ENCODE results near the gene AADAC.
"Not testable (repeated sequence)": the region's sequence is repeated elsewhere in the genome, so short reads cannot be mapped to it uniquely, and the experiment has no call there.

The AADAC gene, protein sequence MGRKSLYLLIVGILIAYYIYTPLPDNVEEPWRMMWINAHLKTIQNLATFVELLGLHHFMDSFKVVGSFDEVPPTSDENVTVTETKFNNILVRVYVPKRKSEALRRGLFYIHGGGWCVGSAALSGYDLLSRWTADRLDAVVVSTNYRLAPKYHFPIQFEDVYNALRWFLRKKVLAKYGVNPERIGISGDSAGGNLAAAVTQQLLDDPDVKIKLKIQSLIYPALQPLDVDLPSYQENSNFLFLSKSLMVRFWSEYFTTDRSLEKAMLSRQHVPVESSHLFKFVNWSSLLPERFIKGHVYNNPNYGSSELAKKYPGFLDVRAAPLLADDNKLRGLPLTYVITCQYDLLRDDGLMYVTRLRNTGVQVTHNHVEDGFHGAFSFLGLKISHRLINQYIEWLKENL

DNA sequence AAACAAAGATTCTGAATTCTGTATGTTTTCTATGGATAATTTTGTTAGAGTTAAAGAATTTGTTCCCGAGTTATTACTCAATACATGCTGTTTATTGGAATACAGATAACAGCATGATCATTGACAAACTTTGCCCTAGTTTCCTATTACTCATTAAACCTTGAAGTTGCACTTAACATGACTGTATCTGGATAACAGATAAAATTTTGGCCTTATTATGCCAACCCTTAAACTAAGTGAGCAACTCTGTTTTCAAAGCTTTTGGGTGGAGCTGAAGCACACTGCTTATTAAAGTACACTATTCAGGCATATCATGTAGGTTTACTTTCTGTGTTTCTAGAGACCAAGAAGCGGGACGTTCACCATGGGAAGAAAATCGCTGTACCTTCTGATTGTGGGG lies at the start of gene AADAC:
Gene AADAC (plus strand): TSS at position 318 of the 400 bp plus-strand sequence. CDS start 47 bp downstream, at position 365.
- no peak for DNase-seq (ENCODE audit: low spot score)

DNA sequence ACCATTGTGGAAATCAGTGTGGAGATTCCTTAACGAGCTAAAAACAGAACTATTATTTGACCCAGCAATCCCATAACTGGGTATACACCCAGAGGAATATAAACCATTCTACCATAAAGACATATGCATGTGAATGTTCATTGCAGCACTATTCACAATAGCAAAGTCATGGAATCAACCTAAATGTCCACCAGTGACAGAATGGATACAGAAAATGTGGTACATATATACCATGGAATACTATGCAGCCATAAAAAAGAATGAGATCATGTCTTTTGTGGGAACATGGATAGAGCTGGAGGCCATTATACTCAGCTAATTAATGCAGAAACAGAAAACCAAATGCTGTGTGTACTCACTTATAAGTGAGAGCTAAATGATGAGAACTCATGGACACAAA lies 49.2 kb upstream of the AADAC start:
- DNase-seq (ENCODE audit: low spot score) = not testable (repeated sequence)

DNA sequence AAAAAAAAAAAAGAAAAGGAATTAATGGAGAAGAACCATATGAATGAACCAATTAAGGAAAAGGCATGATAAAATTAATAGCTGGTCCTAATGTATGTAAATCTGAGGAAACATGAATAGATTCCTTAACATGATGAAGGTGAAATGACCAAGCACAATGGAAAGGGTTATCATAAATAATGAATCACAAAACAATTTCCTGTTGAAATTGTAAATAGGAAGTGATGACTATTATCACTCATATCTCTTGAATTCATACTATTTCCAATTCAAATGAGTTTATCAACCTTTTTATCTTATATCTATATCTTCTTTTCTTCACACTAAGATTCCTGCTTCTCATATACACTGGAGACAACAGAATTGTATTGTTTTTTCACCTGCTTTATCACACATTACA lies 48.2 kb upstream of the AADAC start:
- no peak for DNase-seq (ENCODE audit: low spot score)

DNA sequence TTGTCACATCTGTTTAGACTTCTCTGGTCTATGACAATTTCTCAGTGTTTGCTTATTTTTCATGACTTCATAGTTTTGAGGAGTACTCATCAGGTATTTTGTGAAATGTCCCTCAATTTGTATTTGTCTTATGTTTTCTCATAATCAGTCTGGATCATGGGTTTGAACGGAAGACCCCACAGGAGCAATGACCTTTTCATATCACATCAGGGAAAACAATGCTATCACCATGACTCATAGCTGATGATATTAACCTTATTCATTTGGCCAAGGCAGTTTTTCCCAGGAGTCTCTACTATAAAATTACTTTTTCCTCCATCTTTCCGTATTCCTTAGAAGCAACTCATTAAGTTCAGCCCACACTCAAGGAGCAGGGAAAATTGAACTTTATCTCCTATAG lies 47.5 kb upstream of the AADAC start:
- no peak for DNase-seq (ENCODE audit: low spot score)

DNA sequence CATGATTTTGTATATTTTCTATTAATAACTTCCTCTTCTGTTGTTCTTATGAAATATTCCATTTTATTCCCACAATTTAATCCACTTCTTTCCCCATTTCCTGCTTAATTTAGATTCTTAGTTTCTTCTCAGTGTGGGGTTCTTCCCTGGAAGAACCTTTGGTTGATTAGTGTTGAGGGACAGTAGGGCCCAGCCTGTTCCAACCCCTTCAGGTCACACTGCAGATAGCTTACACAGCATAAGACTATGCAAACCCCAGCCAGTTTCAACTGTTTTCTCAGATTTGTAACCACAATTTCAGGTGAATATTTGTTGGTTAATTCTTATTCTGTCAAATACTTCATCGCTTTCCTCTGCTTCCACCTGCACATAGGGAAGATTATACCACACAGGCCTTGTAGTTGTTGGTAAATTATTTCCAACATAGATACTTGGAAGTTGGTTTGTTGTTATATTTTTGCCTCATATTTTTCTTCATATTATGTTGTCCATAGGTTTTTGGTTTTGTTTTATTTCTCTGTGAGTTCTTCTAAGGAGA lies 45.5 kb upstream of the AADAC start:
- no peak for DNase-seq (ENCODE audit: low spot score)

DNA sequence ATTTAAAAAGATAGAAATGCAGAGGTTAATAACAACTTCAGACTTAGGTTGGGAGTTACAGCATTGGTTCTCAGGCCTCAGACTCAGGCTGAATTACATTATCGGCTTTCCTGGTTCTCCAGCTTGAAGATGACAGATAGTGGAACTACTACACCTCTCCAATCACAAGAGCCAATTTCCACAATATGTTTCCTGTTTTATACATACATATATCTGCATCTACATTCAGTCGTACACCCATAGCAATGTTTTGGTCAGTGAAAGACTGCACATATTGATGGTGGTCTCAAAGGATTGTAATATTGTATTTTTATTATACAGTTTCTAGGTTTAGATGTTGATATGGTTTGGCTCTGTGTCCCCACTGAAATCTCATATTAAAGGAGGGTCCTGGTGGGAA lies 44.7 kb upstream of the AADAC start:
- DNase-seq (ENCODE audit: low spot score) = no peak

DNA sequence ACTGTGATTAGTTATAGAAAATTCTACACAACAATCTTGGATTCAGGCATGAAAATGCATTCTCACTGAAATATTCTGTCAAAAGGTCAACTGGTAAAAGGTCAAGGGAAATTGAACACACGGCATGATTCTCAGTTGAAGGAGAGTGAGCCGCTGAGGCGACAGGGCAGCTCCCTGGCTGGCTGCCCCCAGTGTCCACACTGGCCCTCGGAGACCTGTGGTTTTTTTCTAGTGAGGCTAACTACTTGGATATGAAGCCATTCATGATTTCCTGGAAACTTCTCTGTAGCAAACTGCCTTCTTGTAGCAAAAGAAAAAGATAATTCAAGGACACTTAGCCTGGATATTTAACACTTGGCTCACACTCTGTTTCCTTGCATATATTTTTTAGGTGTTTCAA lies 43.0 kb upstream of the AADAC start:
- DNase-seq (ENCODE audit: low spot score) = no peak

DNA sequence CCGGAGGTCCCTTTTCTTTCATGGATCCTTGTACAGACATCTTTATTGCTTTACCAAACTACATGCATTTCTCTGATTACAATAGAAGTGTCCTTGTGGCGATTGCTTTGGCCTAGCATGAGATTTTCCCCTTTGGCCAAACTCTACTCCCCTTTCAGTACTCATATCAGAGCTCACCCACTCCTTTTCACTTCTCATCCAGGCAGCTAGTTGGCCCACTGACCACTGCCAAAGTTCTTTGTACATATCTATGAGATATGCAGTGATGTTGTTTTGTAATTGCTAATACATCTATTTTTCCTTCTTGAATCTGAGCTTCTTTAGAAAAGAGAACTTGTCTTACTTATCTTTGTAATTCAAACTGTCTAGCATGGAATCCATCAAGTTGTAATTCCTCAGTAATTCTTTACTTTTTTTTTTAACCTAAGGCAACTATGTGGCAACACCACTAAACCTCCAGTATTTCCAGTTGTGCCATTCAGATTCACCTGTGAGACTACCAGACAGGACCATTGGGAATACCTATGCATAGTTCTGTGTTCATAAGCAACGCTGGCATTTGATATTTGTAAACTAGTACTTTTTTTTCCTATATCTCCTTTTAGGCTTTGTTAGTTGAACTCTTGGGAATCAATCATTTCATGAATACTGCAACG lies 41.0 kb upstream of the AADAC start:
- no peak for DNase-seq (ENCODE audit: low spot score)

DNA sequence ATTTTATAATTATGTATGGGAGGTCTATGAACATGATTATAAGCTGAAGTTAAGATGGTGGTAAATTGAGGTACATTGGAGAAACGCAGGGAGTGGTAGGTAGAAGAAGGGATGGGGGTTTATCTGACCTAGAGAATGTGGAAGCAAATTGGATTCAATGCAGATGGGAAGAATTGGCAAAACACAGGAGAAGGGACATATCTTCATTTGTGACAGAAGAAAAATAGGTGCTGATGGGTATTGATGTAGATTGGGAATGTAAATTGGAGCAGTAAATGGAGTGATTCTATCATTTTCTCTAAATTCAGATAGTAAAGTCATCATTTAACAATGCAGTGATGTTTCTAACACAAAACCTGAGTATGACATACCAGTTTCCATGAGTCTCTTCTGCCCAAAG lies 39.7 kb upstream of the AADAC start:
- no peak for DNase-seq (ENCODE audit: low spot score)

DNA sequence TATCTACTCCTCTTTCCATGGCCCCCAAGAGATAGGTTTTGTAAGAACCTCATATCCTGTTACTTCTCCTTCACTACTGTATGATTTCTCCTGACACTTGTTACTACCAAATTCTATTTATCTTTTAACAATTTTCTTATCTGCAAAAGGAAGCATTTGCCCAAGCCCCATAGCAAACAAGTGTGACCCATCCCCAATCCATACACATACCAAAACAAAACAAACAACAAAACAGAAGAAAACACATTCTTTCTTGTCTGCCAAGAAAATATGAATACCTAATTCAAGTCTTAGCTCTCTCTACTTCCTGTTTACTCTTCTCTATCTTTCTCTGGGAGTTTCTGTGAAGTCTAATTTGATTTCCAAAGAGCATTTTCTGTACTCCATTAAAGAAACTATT lies 39.0 kb upstream of the AADAC start:
- no peak for DNase-seq (ENCODE audit: low spot score)

DNA sequence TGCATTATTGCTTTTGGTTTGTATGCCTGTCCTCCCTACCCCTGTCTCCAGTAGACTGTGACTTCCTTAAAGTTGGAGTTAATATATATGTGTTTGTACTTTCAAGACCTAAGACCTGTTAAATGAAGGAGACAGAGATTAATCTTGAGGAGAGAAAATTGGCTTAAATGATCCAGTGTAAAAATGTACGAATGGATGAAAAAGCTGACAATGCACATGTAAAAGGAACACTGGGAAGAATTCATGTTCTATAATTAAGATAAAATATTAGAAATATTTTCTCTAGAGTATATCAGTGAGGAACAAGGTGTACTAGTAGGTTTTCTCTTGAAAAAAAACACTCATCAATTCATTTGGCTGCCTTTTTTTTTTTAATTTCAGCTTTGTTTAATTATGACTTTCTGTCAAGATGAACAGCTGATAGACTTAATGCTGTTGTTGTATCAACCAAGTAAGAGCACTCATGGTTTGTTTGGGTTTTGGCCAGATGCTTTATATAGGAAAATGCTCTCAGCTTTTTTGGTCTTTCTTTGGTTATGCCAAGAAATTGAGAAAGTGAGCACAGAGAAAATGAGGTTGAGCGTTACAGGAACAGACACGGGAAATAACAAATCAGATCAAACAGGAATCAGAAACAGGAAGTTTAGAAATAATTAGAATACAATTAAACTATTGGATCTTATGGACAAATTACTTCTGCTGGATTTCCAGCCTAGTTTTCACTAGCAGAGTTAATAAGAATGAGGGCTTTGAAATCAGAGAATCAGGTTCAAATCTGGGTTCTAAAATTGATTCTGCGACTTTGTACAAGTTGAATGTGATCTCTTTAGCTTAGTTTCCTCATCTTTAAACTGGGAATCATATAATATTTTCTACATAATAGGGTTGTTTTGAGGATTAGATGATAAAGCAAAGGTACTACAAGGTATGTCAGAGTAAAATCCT lies 38.3 kb upstream of the AADAC start:
- DNase-seq (ENCODE audit: low spot score) = no peak

DNA sequence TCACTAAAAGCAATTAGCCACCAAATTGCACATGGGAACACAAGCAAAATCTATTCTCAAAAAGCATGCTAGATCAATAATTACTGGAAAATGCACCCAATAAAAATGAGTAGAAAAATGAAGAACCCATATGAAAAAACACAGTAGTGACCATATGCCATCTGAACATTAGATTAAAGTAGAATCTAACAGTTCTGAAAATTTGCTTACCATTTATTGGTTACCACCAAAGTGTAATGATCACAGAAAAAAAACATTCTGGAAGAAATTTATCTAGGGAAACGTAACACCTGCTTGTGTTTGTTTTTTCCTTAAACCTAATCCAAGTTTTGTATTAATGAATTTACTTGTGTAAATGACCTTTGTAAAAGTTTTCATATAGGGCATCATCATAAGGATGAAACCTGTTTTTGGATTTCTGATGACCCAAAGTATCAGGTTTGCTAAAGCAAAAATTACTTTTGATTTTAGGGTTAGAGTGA lies 37.6 kb upstream of the AADAC start:
- no peak for DNase-seq (ENCODE audit: low spot score)

DNA sequence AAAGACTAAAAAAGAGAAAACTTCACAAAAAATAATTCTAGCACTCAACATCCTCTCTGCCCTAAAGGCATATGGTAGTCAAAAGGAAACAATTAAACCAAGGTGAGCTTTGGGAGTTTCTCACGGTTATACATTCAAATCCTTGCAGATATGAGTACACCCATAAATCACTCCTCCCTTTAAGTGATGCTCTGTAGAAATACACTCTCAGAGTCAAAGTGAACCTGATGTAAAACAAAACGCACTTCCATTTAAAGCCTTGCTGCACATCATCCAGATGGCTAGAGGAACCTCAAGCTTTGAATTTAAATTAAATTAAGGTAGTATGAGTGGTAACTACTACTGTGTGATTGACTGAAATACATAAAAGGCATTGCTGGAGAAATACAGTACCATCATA lies 36.0 kb upstream of the AADAC start:
- no peak for DNase-seq (ENCODE audit: low spot score)

DNA sequence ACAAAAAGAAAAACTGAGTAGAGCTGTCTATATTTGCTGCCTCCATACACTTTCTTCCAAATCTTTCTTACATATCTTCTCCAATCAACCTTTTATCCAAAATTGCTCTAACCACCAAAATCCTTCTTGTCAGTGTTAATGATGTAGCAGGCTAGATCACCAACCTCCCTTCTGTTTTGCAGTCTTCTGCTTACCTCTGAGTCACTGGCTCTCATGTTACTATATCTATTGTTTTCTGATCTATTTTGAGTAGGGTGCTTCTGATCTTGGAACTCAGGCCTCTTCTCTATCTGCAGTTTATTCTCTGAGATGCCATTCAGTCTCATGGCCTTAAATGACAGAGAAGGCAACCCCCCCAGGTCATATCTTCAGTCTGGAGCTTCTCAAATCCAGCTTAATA lies 26.3 kb upstream of the AADAC start:
- DNase-seq (ENCODE audit: low spot score) = no peak

DNA sequence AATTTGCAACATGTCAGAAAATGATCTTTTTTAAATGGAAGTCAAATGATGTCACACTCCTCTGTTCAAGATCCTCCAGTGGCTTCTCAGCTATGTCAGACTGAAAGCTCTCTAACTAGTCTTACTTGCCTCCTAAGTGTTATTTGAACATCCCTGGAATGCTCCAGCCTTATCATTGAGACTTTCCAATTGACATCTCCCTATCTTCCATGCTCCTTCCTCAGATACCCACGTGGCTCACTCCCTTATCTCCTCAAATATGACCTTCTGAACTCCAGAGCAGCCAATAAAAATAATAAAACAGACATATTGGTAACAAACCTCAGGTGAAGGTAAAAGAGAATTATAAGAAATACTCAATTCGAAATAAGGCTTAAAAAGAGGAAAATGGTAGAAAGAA lies 25.5 kb upstream of the AADAC start:
- no peak for DNase-seq (ENCODE audit: low spot score)

DNA sequence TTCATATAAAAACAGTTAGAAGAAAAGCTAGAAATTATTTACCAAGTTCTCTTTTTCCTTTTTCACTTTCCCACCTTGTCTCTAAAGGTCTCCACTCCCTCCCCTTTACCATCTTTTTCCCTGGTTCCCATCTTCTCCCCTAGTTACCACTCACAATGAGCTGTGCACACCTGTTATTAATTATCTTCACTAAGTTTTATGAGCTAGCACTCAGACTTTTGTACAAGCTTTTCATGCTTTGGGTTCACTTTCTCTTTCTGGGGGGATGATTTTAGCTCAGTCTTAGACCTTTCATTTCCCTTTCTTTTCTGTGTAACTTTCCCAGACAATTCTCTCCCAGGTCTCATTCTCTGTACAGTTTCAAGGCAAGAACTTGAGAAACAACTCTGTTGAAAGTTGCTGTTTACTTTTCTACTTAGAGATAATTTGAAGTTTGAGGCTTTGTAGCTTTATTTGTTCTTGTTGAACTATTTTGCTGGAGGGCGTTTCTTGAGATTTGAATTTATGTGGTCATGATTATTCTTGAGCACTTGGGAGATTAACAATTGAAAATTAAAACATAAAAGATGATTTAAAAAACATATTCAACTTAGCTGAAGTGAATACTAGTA lies 24.0 kb upstream of the AADAC start:
- DNase-seq (ENCODE audit: low spot score) = no peak

DNA sequence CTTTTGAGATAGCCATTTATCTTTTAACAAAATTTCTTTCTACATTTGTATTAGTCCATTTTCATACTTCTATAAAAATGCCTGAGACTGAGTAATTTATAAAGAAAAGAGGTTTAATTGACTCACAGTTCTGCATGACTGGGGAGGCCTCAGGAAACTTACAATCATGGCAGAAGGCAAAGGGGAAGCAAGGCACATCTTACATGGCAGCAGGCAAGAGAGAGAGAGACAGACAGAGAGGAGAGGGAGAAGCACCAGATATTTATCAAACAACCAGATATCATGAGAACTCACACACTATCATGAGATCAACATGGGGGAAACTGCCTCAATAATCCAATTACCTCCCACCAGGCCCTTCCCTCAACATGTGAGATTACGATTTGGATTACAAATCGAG lies 23.2 kb upstream of the AADAC start:
- not testable (repeated sequence) for DNase-seq (ENCODE audit: low spot score)

DNA sequence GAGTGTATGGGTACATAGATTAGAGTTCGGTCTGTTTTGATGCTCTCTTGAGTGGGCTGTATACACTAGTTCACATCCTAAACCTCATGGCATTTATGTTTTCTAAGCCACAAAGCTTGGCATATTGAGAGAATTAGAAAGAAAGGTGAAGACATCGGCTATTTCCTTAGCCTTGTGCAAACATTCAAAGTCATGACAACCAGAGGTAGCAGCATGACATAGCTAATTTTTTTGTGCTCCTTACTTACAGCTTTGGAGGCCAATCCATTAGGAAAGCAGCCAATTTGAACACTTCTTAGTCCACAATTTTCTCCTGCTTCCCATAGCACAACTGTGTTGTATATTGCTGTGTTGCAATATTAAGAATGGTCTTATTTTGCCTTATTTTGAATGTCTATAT lies 21.5 kb upstream of the AADAC start:
- no peak for DNase-seq (ENCODE audit: low spot score)

DNA sequence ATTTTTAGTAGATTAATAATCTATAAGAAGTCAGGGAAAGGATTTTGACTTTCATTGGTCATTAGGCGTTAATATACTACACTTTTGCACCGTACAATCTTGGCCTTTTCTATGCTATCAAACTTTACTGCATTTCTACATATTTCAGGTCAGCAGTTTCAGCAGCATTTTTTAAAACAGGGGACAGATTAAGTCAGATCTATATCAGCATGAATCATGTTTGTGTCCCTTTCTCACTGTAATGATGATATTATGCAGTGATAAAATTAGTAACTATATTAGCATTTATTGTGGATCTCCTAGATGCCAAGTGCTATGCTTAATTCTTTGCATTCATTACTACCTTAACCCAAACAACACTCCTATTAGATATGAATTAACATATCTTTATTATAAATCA lies 20.3 kb upstream of the AADAC start:
- DNase-seq (ENCODE audit: low spot score) = no peak

DNA sequence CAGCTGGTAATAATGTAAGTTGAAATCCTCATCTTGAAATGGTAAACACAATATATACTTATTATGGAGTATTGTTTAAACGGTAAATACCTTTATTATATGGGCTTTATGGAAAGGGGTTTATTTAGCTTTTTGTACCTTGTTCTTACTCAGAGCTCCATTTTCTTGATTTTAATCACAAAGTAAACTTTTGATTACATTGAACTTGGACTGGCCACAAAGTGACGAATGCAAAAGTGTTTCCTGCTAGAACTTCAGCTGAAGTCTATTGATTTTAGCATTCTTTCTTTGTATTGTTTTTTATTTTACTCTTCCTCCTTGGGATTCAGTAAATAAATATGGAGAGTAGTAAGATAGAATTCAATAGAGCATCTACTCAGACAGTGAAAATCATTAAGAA lies 19.8 kb upstream of the AADAC start:
- no peak for DNase-seq (ENCODE audit: low spot score)

DNA sequence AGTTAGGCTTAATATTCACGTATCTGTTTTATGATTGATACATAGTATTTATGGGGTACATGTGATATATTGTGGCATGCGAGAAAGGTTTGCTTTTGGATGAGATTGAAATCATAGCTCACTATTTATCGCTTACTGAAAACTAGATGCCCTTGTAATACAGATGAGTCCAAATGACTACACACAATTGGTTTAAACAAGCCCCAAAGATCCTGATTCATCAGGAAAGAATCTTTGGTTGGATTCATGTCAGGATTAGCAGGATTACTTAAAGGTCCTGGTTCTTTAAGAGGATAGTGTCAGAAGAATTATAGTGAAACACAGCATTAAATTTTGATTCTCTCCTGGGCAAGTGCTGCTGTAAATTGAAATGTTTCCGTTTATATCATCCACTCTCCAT lies 18.6 kb upstream of the AADAC start:
- DNase-seq (ENCODE audit: low spot score) = no peak

Measured in CD4-positive, alpha-beta T cell treated with Interleukin-2 at 100 ng/mL for 4 hours (primary cell).